ENCODE results near the gene TRIP6. TPM values are rescaled to one million over a fixed set of nuclear protein-coding genes. Genes with fewer than 3 reads are reported as not detected.
A peak's percentile ranks its signal among the peaks of the same experiment; 100 is the strongest.

The TRIP6 gene
- total RNA-seq, 2 donors from 2014 or later: 41.6 to 64.4 TPM

GRCh38 chr7:100865372-100865911 is 1.7 kb upstream of the TRIP6 start:
- Histone ChIP-seq H3K36me3 (peaks cover 4% of the 10 kb centered on the region), H3K27me3 (no peaks in the 10 kb centered on the region), H3K9me3 (no peaks in the 10 kb centered on the region), H3K4me3 (no peak overlapping the region), H3K4me1 (peaks cover 0 to 44% of the 10 kb centered on the region in 2 donors), H3K27ac (peak overlapping the region; percentile 94 to 98)
- TF ChIP-seq CTCF (IDR thresholded peaks at IDR 0.05): no peak
- DNase-seq (ENCODE audit: low spot score): no peak

GRCh38 chr7:100865938-100866728 is 1.1 kb upstream of the TRIP6 start:
- H3K4me3 ChIP-seq: peak overlapping the region; percentile 3 to 94
- H3K27ac ChIP-seq: peak overlapping the region; percentile 94 to 98
- H3K36me3 ChIP-seq: peaks cover 10% of the 10 kb centered on the region
- no peak for TF ChIP-seq CTCF (IDR thresholded peaks at IDR 0.05)
- no peaks in the 10 kb centered on the region for H3K9me3 ChIP-seq
- H3K27me3 ChIP-seq: no peaks in the 10 kb centered on the region
- DNase-seq (ENCODE audit: low spot score): no peak
- H3K4me1 ChIP-seq: peaks cover 0 to 44% of the 10 kb centered on the region in 2 donors

- H3K27me3 ChIP-seq: no peaks in the 10 kb centered on the region
- no peak for TF ChIP-seq CTCF (IDR thresholded peaks at IDR 0.05)
- peak overlapping the region; percentile 67 to 94 for H3K4me3 ChIP-seq
- peak overlapping the region; percentile 94 to 98 for H3K27ac ChIP-seq
- peaks cover 0 to 44% of the 10 kb centered on the region in 2 donors for H3K4me1 ChIP-seq
- peaks cover 15% of the 10 kb centered on the region for H3K36me3 ChIP-seq
- no peak for DNase-seq (ENCODE audit: low spot score)
- H3K9me3 ChIP-seq: no peaks in the 10 kb centered on the region
Observed at GRCh38 chr7:100866729-100867039, 503 bp upstream of the TRIP6 start.

- peaks cover 0 to 44% of the 10 kb centered on the region in 2 donors for H3K4me1 ChIP-seq
- no peak for DNase-seq (ENCODE audit: low spot score)
- peak overlapping the region; percentile 67 to 94 for H3K4me3 ChIP-seq
- peaks cover 25% of the 10 kb centered on the region for H3K36me3 ChIP-seq
- TF ChIP-seq CTCF (IDR thresholded peaks at IDR 0.05): no peak
- no peaks in the 10 kb centered on the region for H3K9me3 ChIP-seq
- no peaks in the 10 kb centered on the region for H3K27me3 ChIP-seq
- peak overlapping the region; percentile 94 to 98 for H3K27ac ChIP-seq
Observed at GRCh38 chr7:100867776-100868485, 744 bp downstream of the TRIP6 start.

- Histone ChIP-seq H3K4me3 (peak overlapping the region; percentile 90), H3K36me3 (peaks cover 42% of the 10 kb centered on the region), H3K27ac (peak overlapping the region; percentile 95 to 97), H3K9me3 (no peaks in the 10 kb centered on the region), H3K4me1 (peaks cover 0 to 45% of the 10 kb centered on the region in 2 donors), H3K27me3 (no peaks in the 10 kb centered on the region)
- TF ChIP-seq CTCF (IDR thresholded peaks at IDR 0.05): no peak
- no peak for DNase-seq (ENCODE audit: low spot score)
Observed at GRCh38 chr7:100873599-100874299, 6.6 kb downstream of the TRIP6 start.
